Lower leg skin (tissue), 4 donors: ENCODE data around the gene FAIM2. TPM values are rescaled to one million over a fixed set of nuclear protein-coding genes. Genes with fewer than 3 reads are reported as not detected.

ENCODE experiments used
- DNase-seq, 2 donors: peaks; one replicate each; pipeline ENCODE4 v3.0.0-alpha.2; 2019; ENCODE audit warnings: low spot score in 2 of 2
- H3K4me3 ChIP-seq: fragments of 200-600 bp; sonication (generic); 2 replicates; pipeline ENCODE4 v1.5.1; 2017; ENCODE audit warnings: mild to moderate bottlenecking, low read depth; ENCODE audit not compliant: poor library complexity, severe bottlenecking
- POLR2A ChIP-seq, 2 donors: fragments of 450-650 bp; IDR thresholded peaks; one replicate each; pipeline ENCODE4 v1.6.1; 2016 to 2017; ENCODE audit warnings: antibody characterized with exemption in 2 of 2, mild to moderate bottlenecking in 1 of 2, moderate library complexity in 1 of 2
- WGBS, 2 donors: methylation state at CpG; one replicate each; pipeline ENCODE4 v1.1.5; 2018; 5-methylcytosine and 5-hydroxymethylcytosine counted together
- intact Hi-C: fragments of 100-400 bp; cut with DNase I; formaldehyde crosslinking; loops from one replicate; pipeline ENCODE4 v1.15.0; 2023; ENCODE audit warnings: low total_unique reads
- total RNA-seq, 4 donors: library from RNA; depleted of rRNA; stranded (reverse); fragments of >200 nt; gene quantifications; one replicate each; pipeline ENCODE4 v1.1.0, GENCODE V29; 2016
- TF ChIP-seq, protein P1 (sequence below), 3 donors: fragments of 450-650 bp; IDR thresholded peaks; one replicate each; pipeline ENCODE4 v1.5.1; 2016; ENCODE audit warnings: antibody characterized with exemption in 3 of 3, mild to moderate bottlenecking in 3 of 3, moderate library complexity in 2 of 3

Gene FAIM2
- total RNA-seq, 4 donors from 2014 or later, result 0.08 to 0.91 (median 0.17) TPM; not detected in 1

DNA sequence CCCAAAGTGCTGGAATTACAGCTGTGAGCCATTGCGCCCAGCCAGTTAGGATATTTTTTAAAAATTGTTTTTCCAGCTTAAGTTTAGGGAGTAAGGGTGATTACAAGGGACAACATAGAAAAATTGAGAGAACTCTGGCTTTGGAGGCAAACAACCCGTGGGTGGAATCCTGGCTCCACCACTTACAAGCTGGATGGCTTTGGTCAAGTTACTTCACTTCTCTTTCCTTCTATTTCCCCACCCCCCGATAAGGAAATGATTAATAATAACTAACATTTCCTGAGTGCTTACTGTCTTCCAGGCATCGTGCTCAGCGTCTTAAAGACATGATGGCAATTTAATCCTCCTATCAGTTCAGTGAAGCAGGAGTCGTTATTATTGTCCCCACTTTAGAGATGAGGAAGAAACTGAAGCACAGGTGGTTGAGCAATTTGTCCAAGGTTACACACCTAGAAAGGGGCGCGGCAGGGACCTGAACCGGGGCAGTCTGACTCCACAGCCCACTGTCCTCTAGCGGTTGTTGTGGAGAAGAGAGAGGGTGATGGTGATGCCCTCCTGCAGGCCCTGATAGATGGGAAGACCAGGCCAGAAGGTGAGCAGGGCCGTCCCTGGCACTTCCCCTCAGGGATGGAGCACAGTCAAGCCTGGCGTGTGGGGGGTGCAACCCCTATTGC, 16.7 kb upstream of the FAIM2 start:
- TF ChIP-seq, protein P1, sequence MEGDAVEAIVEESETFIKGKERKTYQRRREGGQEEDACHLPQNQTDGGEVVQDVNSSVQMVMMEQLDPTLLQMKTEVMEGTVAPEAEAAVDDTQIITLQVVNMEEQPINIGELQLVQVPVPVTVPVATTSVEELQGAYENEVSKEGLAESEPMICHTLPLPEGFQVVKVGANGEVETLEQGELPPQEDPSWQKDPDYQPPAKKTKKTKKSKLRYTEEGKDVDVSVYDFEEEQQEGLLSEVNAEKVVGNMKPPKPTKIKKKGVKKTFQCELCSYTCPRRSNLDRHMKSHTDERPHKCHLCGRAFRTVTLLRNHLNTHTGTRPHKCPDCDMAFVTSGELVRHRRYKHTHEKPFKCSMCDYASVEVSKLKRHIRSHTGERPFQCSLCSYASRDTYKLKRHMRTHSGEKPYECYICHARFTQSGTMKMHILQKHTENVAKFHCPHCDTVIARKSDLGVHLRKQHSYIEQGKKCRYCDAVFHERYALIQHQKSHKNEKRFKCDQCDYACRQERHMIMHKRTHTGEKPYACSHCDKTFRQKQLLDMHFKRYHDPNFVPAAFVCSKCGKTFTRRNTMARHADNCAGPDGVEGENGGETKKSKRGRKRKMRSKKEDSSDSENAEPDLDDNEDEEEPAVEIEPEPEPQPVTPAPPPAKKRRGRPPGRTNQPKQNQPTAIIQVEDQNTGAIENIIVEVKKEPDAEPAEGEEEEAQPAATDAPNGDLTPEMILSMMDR (IDR thresholded peaks at IDR 0.05), result no peak
- TF ChIP-seq POLR2A (IDR thresholded peaks at IDR 0.05), result no peak
- intact Hi-C loops, result no loop called here
- WGBS, 2 donors, result 68 to 69% methylated on average over 12 of the region's 12 CpGs
- no peak overlapping the region for H3K4me3 ChIP-seq
- no peak for DNase-seq

DNA sequence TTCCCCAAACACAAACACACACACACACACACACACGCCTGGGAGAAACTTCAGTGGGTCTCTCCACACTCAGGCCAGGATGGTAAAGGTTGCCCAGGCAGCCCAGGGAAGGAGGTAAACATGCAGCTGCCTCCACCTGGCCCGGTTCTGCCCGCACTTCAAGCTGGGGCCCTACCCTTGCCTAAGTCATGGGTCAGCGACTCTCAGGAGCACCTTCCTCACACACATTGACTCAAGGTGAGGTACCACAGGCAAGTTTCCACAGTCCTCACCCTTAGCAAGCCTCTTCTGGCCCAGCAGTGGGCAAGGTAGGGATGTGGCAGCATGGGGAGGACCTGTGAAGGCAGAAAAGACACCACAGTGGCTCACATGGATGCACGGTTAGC, 14.1 kb upstream of the FAIM2 start:
- no peak for DNase-seq
- H3K4me3 ChIP-seq, result no peak overlapping the region
- 85 to 86% methylated on average over 5 of the region's 5 CpGs for WGBS, 2 donors
- intact Hi-C loops, result no loop called here
- no peak for TF ChIP-seq POLR2A (IDR thresholded peaks at IDR 0.05)
- TF ChIP-seq, protein P1 (IDR thresholded peaks at IDR 0.05), result no peak

DNA sequence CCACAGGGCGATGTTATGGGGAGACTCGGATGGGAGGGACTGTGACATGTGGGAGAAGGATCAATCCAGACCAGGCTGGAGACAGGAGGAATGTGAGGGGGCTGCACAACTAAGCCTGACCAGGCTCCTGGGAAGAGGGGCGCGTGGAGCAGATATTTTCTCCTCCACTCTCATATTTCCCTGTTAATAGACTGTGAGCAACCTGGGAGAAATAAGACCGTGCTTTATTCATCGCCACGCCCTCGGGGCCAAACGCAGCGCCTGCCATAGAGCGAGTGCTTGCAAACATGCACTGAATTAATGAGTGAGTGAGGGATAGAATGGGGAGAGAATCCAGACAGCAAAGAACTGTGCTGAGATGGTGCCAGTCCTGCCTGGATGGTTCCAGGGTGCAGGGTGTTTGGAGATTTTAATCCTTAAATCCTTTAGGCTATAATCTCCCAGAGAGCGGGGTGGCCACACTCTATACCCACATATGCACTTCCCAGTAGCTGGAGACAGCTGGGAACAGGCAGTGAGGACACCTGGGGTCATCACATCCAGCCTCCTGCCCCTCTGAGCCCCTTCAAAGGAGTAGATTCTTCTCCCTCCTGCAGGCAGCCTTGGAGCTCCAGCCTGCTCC, 13.6 kb upstream of the FAIM2 start:
- 62 to 73% methylated on average over 12 of the region's 12 CpGs for WGBS, 2 donors
- H3K4me3 ChIP-seq, result no peak overlapping the region
- DNase-seq, result no peak
- TF ChIP-seq, protein P1 (IDR thresholded peaks at IDR 0.05), result no peak
- no peak for TF ChIP-seq POLR2A (IDR thresholded peaks at IDR 0.05)
- intact Hi-C loops, result no loop called here

DNA sequence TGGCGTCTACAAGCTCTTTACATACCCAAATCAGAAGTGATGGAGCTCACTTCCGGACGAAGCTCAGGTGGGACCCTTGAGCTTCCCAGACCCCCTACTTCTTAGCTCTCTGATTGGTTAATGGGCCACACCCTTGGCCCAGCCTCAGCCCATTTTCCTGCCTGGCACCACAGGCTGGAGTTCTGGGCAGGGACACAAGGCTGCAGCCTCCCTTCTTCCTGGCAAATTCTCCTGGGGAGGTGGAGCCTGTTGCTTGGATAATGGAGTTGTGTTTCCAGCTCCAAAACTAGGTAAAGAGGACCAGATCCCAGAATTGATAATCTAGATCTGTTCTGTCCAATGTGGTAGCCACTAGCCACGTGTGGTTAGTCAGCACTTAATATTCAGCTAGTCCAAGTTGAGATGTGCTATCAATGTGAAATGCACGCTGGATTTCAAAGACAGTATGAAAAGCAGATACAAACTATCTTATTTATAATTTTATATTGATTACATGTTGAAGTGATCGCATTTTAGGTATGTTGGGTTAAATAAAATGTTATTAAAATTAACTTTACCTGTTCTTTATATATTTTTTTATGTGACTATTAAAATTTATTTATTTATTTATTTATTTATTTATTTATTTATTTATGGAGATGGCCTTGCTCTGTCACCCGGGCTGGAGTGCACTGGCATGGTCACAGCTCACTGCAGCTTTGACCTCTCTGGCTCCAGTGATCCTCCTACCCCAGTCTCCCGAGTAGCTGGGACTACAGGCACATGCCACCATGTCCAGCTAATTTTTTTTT, 12.6 kb upstream of the FAIM2 start:
- TF ChIP-seq, protein P1 (IDR thresholded peaks at IDR 0.05), result no peak
- no peak for TF ChIP-seq POLR2A (IDR thresholded peaks at IDR 0.05)
- DNase-seq, result no peak
- 65 to 68% methylated on average over 8 of the region's 8 CpGs for WGBS, 2 donors
- intact Hi-C loops, result no loop called here
- H3K4me3 ChIP-seq, result no peak overlapping the region

DNA sequence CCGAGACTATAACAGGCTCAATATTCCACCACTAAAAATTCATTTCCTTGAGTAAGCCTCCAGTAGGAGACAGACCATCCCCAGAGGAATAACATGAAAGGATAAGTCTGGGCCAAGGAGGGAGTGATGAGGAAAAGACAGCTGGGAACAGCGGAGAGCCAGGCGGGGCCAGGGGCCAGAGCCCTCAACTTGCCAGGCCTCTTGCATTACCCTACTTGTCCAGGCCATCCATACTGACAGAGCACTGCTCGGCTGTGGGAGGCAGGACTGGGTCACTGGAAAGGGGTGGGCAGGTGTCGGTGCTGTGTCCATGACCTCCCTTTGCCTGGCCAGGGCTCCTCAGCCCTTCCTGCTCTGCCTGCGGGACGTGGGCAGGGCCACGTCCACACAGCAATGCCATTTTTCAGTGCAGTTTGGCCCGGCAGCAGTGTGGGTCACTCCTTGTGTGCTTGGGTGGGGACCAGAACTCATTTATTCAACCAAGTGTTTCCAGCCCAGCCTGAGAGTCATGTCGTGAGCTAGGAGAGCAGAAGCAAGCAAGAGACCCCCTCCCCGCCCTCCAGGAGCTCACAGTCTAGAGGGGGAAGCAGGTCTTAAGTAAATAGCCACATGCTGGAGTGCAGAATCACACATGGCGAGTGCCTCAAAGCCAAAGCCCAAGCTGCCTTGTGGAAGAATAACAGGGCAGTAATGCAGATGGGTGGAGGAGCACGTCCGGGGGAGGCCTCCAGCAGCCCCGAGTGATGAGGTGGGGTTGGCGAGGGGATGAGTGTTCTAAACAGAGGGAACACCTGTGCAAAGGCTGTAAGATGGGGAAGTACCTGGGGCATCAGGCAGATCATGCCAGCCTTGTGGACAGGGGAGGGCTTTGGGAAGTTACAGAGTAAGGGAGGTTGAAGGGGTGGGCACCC, 8.9 kb upstream of the FAIM2 start:
- no peak for DNase-seq
- intact Hi-C loops, result no loop called here
- no peak overlapping the region for H3K4me3 ChIP-seq
- 88 to 90% methylated on average over 15 of the region's 16 CpGs for WGBS, 2 donors
- TF ChIP-seq, protein P1 (IDR thresholded peaks at IDR 0.05), result no peak
- no peak for TF ChIP-seq POLR2A (IDR thresholded peaks at IDR 0.05)
